ENCODE data around the gene EPDR1.
A peak's percentile ranks its signal among the peaks of the same experiment; 100 is the strongest.

The EPDR1 gene

DNA sequence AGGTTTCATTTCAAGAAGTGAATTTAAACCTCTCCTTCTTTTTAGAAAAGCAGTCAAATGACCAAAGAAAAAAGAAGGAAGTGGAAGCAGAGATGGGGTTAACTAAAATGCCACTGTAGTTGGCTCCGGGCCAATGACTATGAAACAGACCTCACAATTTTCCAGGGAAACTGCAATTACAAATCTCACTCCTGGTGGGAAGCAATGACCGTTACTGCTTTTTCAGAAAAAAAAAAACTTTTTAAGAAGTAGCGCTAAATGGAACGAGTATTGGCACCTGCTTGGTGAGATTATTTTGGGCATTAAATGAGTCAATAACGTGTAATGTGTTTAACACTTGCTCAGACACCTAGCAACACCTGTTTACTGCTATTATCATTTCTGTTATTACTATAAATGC lies 5.0 kb upstream of the EPDR1 start:
- H3K4me3 ChIP-seq (ENCODE audit: low read depth in 1 of 5, low read length in 5 of 5) = peak overlapping the region; percentile 58 to 98 (median 79)
- H3K27ac ChIP-seq (ENCODE audit: low read depth, low read length) = peak overlapping the region; percentile 69
- H3K27me3 ChIP-seq (ENCODE audit: control insufficient read depth in 5 of 5, insufficient read depth in 4 of 5, low read length in 5 of 5) = no peaks in the 10 kb centered on the region
- H3K9ac ChIP-seq (ENCODE audit: low read length in 5 of 5) = peak overlapping the region in 2 of 5 donors; percentile 83
- no peaks in the 10 kb centered on the region for H3K9me3 ChIP-seq (ENCODE audit: control insufficient read depth in 5 of 5, low read length in 5 of 5)
- H3K4me1 ChIP-seq (ENCODE audit: control insufficient read depth in 5 of 5, insufficient read depth in 5 of 5, low read length in 5 of 5) = peaks cover 2 to 49% (median 33%) of the 10 kb centered on the region in 5 donors
- peaks cover 0 to 9% (median 0%) of the 10 kb centered on the region in 5 donors for H3K36me3 ChIP-seq (ENCODE audit: control insufficient read depth in 5 of 5, insufficient read depth in 5 of 5, low read length in 5 of 5)

GRCh38 chr7:37916017-37916672 lies 4.3 kb upstream of the EPDR1 start:
- Histone ChIP-seq H3K9me3 (ENCODE audit: control insufficient read depth in 5 of 5, low read length in 5 of 5) (no peaks in the 10 kb centered on the region), H3K36me3 (ENCODE audit: control insufficient read depth in 5 of 5, insufficient read depth in 5 of 5, low read length in 5 of 5) (peaks cover 0 to 4% (median 0%) of the 10 kb centered on the region in 5 donors), H3K27me3 (ENCODE audit: control insufficient read depth in 5 of 5, insufficient read depth in 4 of 5, low read length in 5 of 5) (no peaks in the 10 kb centered on the region), H3K27ac (ENCODE audit: low read depth, low read length) (peak overlapping the region; percentile 69), H3K4me3 (ENCODE audit: low read depth in 1 of 5, low read length in 5 of 5) (peak overlapping the region; percentile 67 to 98 (median 79)), H3K9ac (ENCODE audit: low read length in 5 of 5) (peak overlapping the region in 4 of 5 donors; percentile 44 to 83 (median 69)), H3K4me1 (ENCODE audit: control insufficient read depth in 5 of 5, insufficient read depth in 5 of 5, low read length in 5 of 5) (peaks cover 2 to 53% (median 34%) of the 10 kb centered on the region in 5 donors)

DNA sequence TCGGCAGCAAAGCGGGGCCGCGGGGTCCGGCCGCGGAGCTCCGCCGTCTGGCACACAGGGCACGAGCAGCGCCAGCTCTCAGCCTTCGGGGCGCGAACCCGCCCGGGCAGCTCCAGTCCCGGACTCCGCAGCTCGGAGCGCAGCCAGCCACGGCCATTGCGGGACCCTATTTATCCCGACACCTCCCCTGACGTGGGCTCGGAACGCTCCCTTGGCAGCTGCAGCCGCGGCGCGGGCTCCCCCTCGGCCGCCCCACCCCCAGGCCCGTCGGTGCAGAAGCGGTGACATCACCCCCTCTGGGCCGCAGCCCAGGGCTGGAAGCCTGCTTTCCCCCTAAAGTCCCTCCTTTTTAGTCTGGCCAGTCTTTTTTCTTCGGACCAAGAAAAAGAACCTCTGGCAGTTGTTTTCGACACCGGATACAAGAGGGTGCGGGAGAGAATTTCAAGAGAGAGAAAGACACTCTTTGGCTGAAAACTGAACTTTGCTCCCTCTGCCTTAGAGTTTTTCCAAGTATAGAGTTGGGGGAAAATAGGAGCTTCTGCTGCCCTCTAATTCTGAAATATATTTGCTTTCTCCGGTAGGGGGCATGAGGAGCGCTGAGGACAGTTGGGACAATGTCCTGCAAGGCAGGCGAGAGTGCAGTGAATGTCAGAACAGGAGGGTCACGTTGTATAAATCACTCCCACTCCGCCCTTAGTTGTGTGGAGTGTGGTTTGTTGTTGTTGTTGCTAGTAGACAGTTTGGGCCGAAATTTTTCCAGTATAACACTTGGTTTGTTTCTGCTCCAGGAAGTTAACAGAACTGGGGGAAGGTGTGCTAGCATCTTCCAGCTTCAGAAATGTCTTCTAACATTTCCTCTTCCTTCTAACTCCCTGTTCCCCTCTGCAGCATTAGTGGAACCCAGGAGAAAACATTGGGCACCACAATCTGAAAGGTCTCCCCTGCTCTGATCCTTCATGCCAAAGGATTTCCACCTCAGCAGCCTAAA lies 3.5 kb upstream of the EPDR1 start, which contains the start of gene SFRP4:
SFRP4 (minus strand) TSS at position 145 of the 988 bp plus-strand sequence. CDS start 280 bp downstream, outside the sequence.
- Histone ChIP-seq H3K9ac (ENCODE audit: low read length in 5 of 5) (peak within 1 kb of the TSS in 4 of 5 donors; percentile 44 to 83 (median 69)), H3K27ac (ENCODE audit: low read depth, low read length) (peak within 1 kb of the TSS; percentile 69), H3K27me3 (ENCODE audit: control insufficient read depth in 5 of 5, insufficient read depth in 4 of 5, low read length in 5 of 5) (no peaks in the 10 kb centered on the region), H3K36me3 (ENCODE audit: control insufficient read depth in 5 of 5, insufficient read depth in 5 of 5, low read length in 5 of 5) (no peaks in the 10 kb centered on the region), H3K4me3 (ENCODE audit: low read depth in 1 of 5, low read length in 5 of 5) (peak within 1 kb of the TSS; percentile 67 to 98 (median 79)), H3K9me3 (ENCODE audit: control insufficient read depth in 5 of 5, low read length in 5 of 5) (no peaks in the 10 kb centered on the region), H3K4me1 (ENCODE audit: control insufficient read depth in 5 of 5, insufficient read depth in 5 of 5, low read length in 5 of 5) (peaks cover 3 to 61% (median 39%) of the 10 kb centered on the region in 5 donors)

DNA sequence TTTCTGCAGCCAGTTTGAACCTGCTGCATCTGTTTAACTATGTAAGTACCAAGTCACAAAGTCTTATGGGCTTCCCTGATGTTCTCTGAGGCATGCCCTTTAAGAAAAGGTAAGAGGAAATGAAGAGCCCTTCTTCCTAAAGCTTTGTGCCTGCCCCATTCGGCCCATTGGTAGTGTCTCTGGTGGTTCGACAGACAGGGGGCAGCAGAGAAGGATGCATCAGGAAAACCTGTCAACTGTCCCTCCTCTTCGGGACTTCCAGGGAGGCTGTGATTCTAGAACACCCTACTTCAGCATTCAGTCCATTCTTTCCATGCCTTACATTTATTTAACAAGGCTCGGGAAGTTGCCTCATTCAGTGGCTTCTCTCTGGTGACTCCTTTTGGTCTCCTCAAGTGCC lies 1.9 kb upstream of the EPDR1 start:
- Histone ChIP-seq H3K36me3 (ENCODE audit: control insufficient read depth in 5 of 5, insufficient read depth in 5 of 5, low read length in 5 of 5) (no peaks in the 10 kb centered on the region), H3K27me3 (ENCODE audit: control insufficient read depth in 5 of 5, insufficient read depth in 4 of 5, low read length in 5 of 5) (no peaks in the 10 kb centered on the region), H3K9me3 (ENCODE audit: control insufficient read depth in 5 of 5, low read length in 5 of 5) (no peaks in the 10 kb centered on the region), H3K4me1 (ENCODE audit: control insufficient read depth in 5 of 5, insufficient read depth in 5 of 5, low read length in 5 of 5) (peaks cover 3 to 71% (median 49%) of the 10 kb centered on the region in 5 donors), H3K4me3 (ENCODE audit: low read depth in 1 of 5, low read length in 5 of 5) (no peak overlapping the region), H3K9ac (ENCODE audit: low read length in 5 of 5) (no peak overlapping the region), H3K27ac (ENCODE audit: low read depth, low read length) (no peak overlapping the region)

GRCh38 chr7:37920849-37921805 lies 687 bp downstream of the EPDR1 start:
- Histone ChIP-seq H3K27me3 (ENCODE audit: control insufficient read depth in 5 of 5, insufficient read depth in 4 of 5, low read length in 5 of 5) (no peaks in the 10 kb centered on the region), H3K9me3 (ENCODE audit: control insufficient read depth in 5 of 5, low read length in 5 of 5) (peaks cover 0 to 10% (median 8%) of the 10 kb centered on the region in 5 donors), H3K9ac (ENCODE audit: low read length in 5 of 5) (peak overlapping the region; percentile 49 to 86 (median 76)), H3K4me1 (ENCODE audit: control insufficient read depth in 5 of 5, insufficient read depth in 5 of 5, low read length in 5 of 5) (peaks cover 2 to 55% (median 43%) of the 10 kb centered on the region in 5 donors), H3K36me3 (ENCODE audit: control insufficient read depth in 5 of 5, insufficient read depth in 5 of 5, low read length in 5 of 5) (no peaks in the 10 kb centered on the region), H3K4me3 (ENCODE audit: low read depth in 1 of 5, low read length in 5 of 5) (peak overlapping the region; percentile 67 to 90 (median 78)), H3K27ac (ENCODE audit: low read depth, low read length) (peak overlapping the region; percentile 84)

DNA sequence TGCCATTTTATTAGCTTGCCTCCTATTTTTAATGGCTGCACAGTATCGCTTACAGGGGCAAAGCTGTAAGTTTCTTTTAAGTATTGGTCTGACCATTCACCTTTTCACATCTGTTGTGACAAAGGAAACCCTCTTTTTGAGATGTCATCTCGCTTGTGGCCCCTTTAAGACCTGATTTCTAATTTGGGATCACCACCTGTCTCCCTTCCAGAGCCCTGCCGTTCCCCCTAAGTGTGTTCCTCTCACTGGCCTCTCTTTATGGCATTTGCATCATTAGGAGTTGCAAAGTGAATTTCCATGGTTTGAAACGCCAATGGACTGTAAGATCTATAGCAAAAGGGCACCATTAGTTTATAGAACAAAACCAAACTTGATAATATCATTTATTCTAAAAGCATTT lies 1.4 kb downstream of the EPDR1 start:
- H3K27me3 ChIP-seq (ENCODE audit: control insufficient read depth in 5 of 5, insufficient read depth in 4 of 5, low read length in 5 of 5) = no peaks in the 10 kb centered on the region
- H3K36me3 ChIP-seq (ENCODE audit: control insufficient read depth in 5 of 5, insufficient read depth in 5 of 5, low read length in 5 of 5) = no peaks in the 10 kb centered on the region
- peak overlapping the region; percentile 84 for H3K27ac ChIP-seq (ENCODE audit: low read depth, low read length)
- H3K9ac ChIP-seq (ENCODE audit: low read length in 5 of 5) = peak overlapping the region in 3 of 5 donors; percentile 76 to 86 (median 78)
- peak overlapping the region; percentile 67 to 90 (median 78) for H3K4me3 ChIP-seq (ENCODE audit: low read depth in 1 of 5, low read length in 5 of 5)
- H3K4me1 ChIP-seq (ENCODE audit: control insufficient read depth in 5 of 5, insufficient read depth in 5 of 5, low read length in 5 of 5) = peaks cover 2 to 48% (median 36%) of the 10 kb centered on the region in 5 donors
- peaks cover 0 to 10% (median 9%) of the 10 kb centered on the region in 5 donors for H3K9me3 ChIP-seq (ENCODE audit: control insufficient read depth in 5 of 5, low read length in 5 of 5)

DNA sequence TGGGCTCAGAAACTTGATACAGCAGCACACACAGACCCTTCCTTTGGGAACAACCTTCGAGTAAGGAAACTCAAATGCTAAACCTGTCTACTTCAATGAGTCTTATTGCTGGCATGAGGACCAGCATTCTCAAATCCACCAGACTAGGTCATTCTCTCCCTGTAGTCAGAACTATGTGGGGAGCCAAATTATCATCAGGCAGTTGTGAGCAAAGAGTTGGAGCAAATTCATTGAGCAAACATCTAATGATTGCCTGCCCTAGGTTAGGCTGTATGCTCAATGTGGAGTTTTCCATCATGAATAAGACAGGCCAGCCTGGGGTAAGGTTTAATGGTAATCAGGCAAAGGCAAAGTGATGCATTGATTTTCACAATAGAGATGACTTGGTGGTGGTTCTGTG lies 3.6 kb downstream of the EPDR1 start:
- H3K27ac ChIP-seq (ENCODE audit: low read depth, low read length) = peak overlapping the region; percentile 84
- H3K9me3 ChIP-seq (ENCODE audit: control insufficient read depth in 5 of 5, low read length in 5 of 5) = peaks cover 0 to 10% (median 9%) of the 10 kb centered on the region in 5 donors
- peaks cover 2 to 59% (median 43%) of the 10 kb centered on the region in 5 donors for H3K4me1 ChIP-seq (ENCODE audit: control insufficient read depth in 5 of 5, insufficient read depth in 5 of 5, low read length in 5 of 5)
- no peaks in the 10 kb centered on the region for H3K36me3 ChIP-seq (ENCODE audit: control insufficient read depth in 5 of 5, insufficient read depth in 5 of 5, low read length in 5 of 5)
- H3K9ac ChIP-seq (ENCODE audit: low read length in 5 of 5) = no peak overlapping the region
- no peaks in the 10 kb centered on the region for H3K27me3 ChIP-seq (ENCODE audit: control insufficient read depth in 5 of 5, insufficient read depth in 4 of 5, low read length in 5 of 5)
- H3K4me3 ChIP-seq (ENCODE audit: low read depth in 1 of 5, low read length in 5 of 5) = peak overlapping the region in 1 of 5 donors; percentile 18

DNA sequence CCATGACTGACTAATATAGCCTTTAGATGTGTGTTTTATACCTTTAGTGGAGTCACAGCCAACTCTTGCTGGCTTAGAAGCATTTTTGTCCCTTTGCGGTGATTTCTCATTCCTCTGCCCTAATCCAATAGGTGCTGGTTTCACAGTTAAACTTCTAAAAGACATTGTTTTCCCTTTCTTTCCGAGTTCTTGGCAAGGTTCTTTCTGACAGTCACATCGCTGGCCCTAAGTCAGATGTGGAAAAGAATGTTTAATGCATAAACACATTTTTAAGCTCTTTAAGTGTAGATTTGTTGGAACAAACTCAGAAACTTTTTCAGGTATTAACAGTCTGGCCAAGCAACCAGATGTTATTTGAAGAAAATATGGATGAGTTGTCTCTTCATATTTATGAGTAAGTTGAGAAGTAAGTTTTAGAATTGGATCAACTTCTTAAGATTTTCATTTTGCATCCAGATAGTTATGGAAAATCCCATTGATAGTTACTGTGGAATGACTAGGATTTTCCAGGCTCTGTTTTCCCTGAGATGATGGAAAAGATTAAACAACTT lies 4.1 kb downstream of the EPDR1 start:
- no peaks in the 10 kb centered on the region for H3K36me3 ChIP-seq (ENCODE audit: control insufficient read depth in 5 of 5, insufficient read depth in 5 of 5, low read length in 5 of 5)
- H3K9ac ChIP-seq (ENCODE audit: low read length in 5 of 5) = no peak overlapping the region
- H3K27ac ChIP-seq (ENCODE audit: low read depth, low read length) = peak overlapping the region; percentile 84
- peaks cover 2 to 59% (median 43%) of the 10 kb centered on the region in 5 donors for H3K4me1 ChIP-seq (ENCODE audit: control insufficient read depth in 5 of 5, insufficient read depth in 5 of 5, low read length in 5 of 5)
- H3K27me3 ChIP-seq (ENCODE audit: control insufficient read depth in 5 of 5, insufficient read depth in 4 of 5, low read length in 5 of 5) = no peaks in the 10 kb centered on the region
- peaks cover 0 to 10% (median 9%) of the 10 kb centered on the region in 5 donors for H3K9me3 ChIP-seq (ENCODE audit: control insufficient read depth in 5 of 5, low read length in 5 of 5)
- no peak overlapping the region for H3K4me3 ChIP-seq (ENCODE audit: low read depth in 1 of 5, low read length in 5 of 5)

GRCh38 chr7:37925620-37926019 lies 5.2 kb downstream of the EPDR1 start:
- Histone ChIP-seq H3K9me3 (ENCODE audit: control insufficient read depth in 5 of 5, low read length in 5 of 5) (peaks cover 0 to 10% (median 9%) of the 10 kb centered on the region in 5 donors), H3K9ac (ENCODE audit: low read length in 5 of 5) (no peak overlapping the region), H3K4me3 (ENCODE audit: low read depth in 1 of 5, low read length in 5 of 5) (no peak overlapping the region), H3K27ac (ENCODE audit: low read depth, low read length) (peak overlapping the region; percentile 53), H3K36me3 (ENCODE audit: control insufficient read depth in 5 of 5, insufficient read depth in 5 of 5, low read length in 5 of 5) (peaks cover 0 to 4% (median 2%) of the 10 kb centered on the region in 5 donors), H3K27me3 (ENCODE audit: control insufficient read depth in 5 of 5, insufficient read depth in 4 of 5, low read length in 5 of 5) (no peaks in the 10 kb centered on the region), H3K4me1 (ENCODE audit: control insufficient read depth in 5 of 5, insufficient read depth in 5 of 5, low read length in 5 of 5) (peaks cover 2 to 54% (median 37%) of the 10 kb centered on the region in 5 donors)
